A549 (cell line): ENCODE data around the gene CAPZA1. TPM values are rescaled to one million over a fixed set of nuclear protein-coding genes. Genes with fewer than 3 reads are reported as not detected.
A peak's percentile ranks its signal among the peaks of the same experiment; 100 is the strongest.

ENCODE experiments used
- ATAC-seq, 2 experiments: fragments of 200-7000 bp in 1 of 2; fragments of >200 bp in 1 of 2; cut with Nextera tagmentation in 1 of 2; cut with Tn5 transposase in 1 of 2; 3 replicates each; pipeline versions ENCODE4 v1.8.0 to v1.9.1; 2018 to 2020; ENCODE audit warnings: mild to moderate bottlenecking in 1 of 2, moderate library complexity in 1 of 2
- CTCF ChIA-PET: fragments of 300-600 bp; sonication (Branson Sonifier 250); formaldehyde crosslinking; extraction: SDS; loops from one replicate; lab custom pipeline; 2021; ENCODE audit warnings: antibody characterized with exemption, inconsistent platforms; lab: Yijun Ruan, JAX
- POLR2A ChIA-PET: fragments of 350-600 bp; formaldehyde crosslinking; extraction: SDS; loops from one replicate; lab custom pipeline; 2021; ENCODE audit warnings: antibody characterized with exemption, inconsistent platforms; lab: Yijun Ruan, JAX
- DNase-seq, 2 experiments: peaks; one replicate each; pipeline versions ENCODE4 v3.0.0 to v3.0.0-alpha.2; 2011 to 2016; ENCODE audit warnings: low read depth in 1 of 2, low spot score in 1 of 2
- FAIRE-seq: peaks from 2 replicates; lab custom pipeline; 2011; peaks lifted over from hg19 to GRCh38; lab: Jason Lieb, UNC
- H3K27ac ChIP-seq, 2 experiments: fragments of >200 bp; sonication (Bioruptor Twin); formaldehyde crosslinking; 3 replicates each; pipeline ENCODE4 v1.5.1; 2016 to 2017
- H3K4me1 ChIP-seq: fragments of >200 bp; sonication (Bioruptor Twin); formaldehyde crosslinking; 3 replicates; pipeline ENCODE4 v1.6.1; 2016
- H3K4me2 ChIP-seq: fragments of >200 bp; sonication (Bioruptor Twin); formaldehyde crosslinking; 3 replicates; pipeline ENCODE4 v1.6.1; 2016
- H3K4me3 ChIP-seq: fragments of >200 bp; sonication (Bioruptor Twin); formaldehyde crosslinking; 3 replicates; pipeline ENCODE4 v1.5.1; 2016
- H3K9me3 ChIP-seq: fragments of >200 bp; sonication (Bioruptor Twin); formaldehyde crosslinking; 3 replicates; pipeline ENCODE4 v1.6.1; 2016
- BHLHE40 ChIP-seq: IDR thresholded peaks from 2 replicates; pipeline ENCODE4 v1.6.1; 2012; ENCODE audit warnings: low read depth, low read length, inconsistent platforms
- CHD2 ChIP-seq: fragments of 150-350 bp; IDR thresholded peaks from 2 replicates; pipeline ENCODE4 v1.6.1; 2014; ENCODE audit warnings: low read length; ENCODE audit not compliant: partially characterized antibody
- CHD4 ChIP-seq: fragments of 200-600 bp; sonication (generic); IDR thresholded peaks from 2 replicates; pipeline ENCODE4 v1.6.1; 2016; ENCODE audit warnings: antibody characterized with exemption, mild to moderate bottlenecking, borderline replicate concordance
- CTCF ChIP-seq: fragments of >200 bp; sonication (Bioruptor Twin); formaldehyde crosslinking; IDR thresholded peaks from 3 replicates; pipeline ENCODE4 v1.5.1; 2016
- ELK1 ChIP-seq: fragments of 150-350 bp; IDR thresholded peaks from 2 replicates; pipeline ENCODE4 v1.6.1; 2014; ENCODE audit warnings: low read depth, mild to moderate bottlenecking, low read length
- FOSB ChIP-seq: fragments of 250-450 bp; sonication (Bioruptor Pico); IDR thresholded peaks from 2 replicates; pipeline ENCODE4 v1.5.0; 2020; ENCODE audit warnings: mild to moderate bottlenecking, moderate library complexity
- FOSL2 ChIP-seq, 2 experiments: fragments of 450-650 bp in 1 of 2; fragments of >200 bp in 1 of 2; sonication (Bioruptor Twin) in 1 of 2; formaldehyde crosslinking; IDR thresholded peaks; 2 replicates each; pipeline versions ENCODE4 v1.5.0 to v1.6.1; 2016 to 2020; ENCODE audit warnings: mild to moderate bottlenecking in 1 of 2, moderate library complexity in 1 of 2
- HDAC2 ChIP-seq: fragments of 200-600 bp; sonication (generic); IDR thresholded peaks from 2 replicates; pipeline ENCODE4 v1.6.1; 2016
- HES2 ChIP-seq: fragments of >200 bp; sonication (Bioruptor Twin); formaldehyde crosslinking; IDR thresholded peaks from 2 replicates; pipeline ENCODE4 v1.6.1; 2016
- HOXB13 ChIP-seq: fragments of 250-450 bp; sonication (Bioruptor Pico); IDR thresholded peaks from 2 replicates; pipeline ENCODE4 v1.5.0; 2020; ENCODE audit warnings: low read depth, mild to moderate bottlenecking, moderate library complexity
- HOXB5 ChIP-seq: fragments of 250-450 bp; sonication (Bioruptor Pico); IDR thresholded peaks from 2 replicates; pipeline ENCODE4 v1.5.0; 2020; ENCODE audit warnings: mild to moderate bottlenecking, moderate library complexity
- KDM1A ChIP-seq: fragments of 200-600 bp; sonication (generic); IDR thresholded peaks from 2 replicates; pipeline ENCODE4 v1.6.1; 2016; ENCODE audit warnings: low read depth, mild to moderate bottlenecking
- MAFK ChIP-seq: fragments of 450-650 bp; IDR thresholded peaks from 2 replicates; pipeline ENCODE4 v1.6.1; 2014; ENCODE audit not compliant: partially characterized antibody
- MAZ ChIP-seq: fragments of 150-350 bp; IDR thresholded peaks from 2 replicates; pipeline ENCODE4 v1.6.1; 2014; ENCODE audit warnings: antibody characterized with exemption, low read depth, low read length, borderline replicate concordance
- PBX3 ChIP-seq: IDR thresholded peaks from 2 replicates; pipeline ENCODE4 v1.6.1; 2012
- PHF8 ChIP-seq: fragments of 200-600 bp; sonication (generic); IDR thresholded peaks from 2 replicates; pipeline ENCODE4 v1.6.1; 2016; ENCODE audit warnings: low read depth, mild to moderate bottlenecking, antibody characterized with exemption, moderate library complexity, borderline replicate concordance
- POLR2A ChIP-seq: IDR thresholded peaks from 2 replicates; pipeline ENCODE4 v1.6.1; 2012; ENCODE audit warnings: mild to moderate bottlenecking, low read length
- RAD21 ChIP-seq, 2 experiments: fragments of >200 bp in 1 of 2; sonication (Bioruptor Twin) in 1 of 2; formaldehyde crosslinking in 1 of 2; IDR thresholded peaks in 1 of 2; conservative IDR thresholded peaks in 1 of 2; 2 replicates in 1 of 2; 3 replicates in 1 of 2; pipeline ENCODE4 v1.6.1; 2012 to 2018; ENCODE audit warnings: inconsistent platforms in 1 of 2
- RFX5 ChIP-seq: fragments of 450-650 bp; IDR thresholded peaks from 2 replicates; pipeline ENCODE4 v1.7.1; 2014; ENCODE audit warnings: antibody characterized with exemption, mild to moderate bottlenecking, moderate library complexity
- SMC3 ChIP-seq: fragments of >200 bp; sonication (Bioruptor Twin); formaldehyde crosslinking; IDR thresholded peaks from 3 replicates; pipeline ENCODE4 v1.6.1; 2018; ENCODE audit warnings: inconsistent platforms
- TFCP2L1 ChIP-seq: fragments of 250-450 bp; sonication (Bioruptor Pico); IDR thresholded peaks from 2 replicates; pipeline ENCODE4 v1.5.0; 2021; ENCODE audit warnings: mild to moderate bottlenecking
- ZNF302 ChIP-seq: fragments of 250-450 bp; sonication (Bioruptor Pico); IDR thresholded peaks from 2 replicates; pipeline ENCODE4 v1.9.0; 2021; ENCODE audit warnings: inconsistent platforms, mild to moderate bottlenecking, moderate library complexity
- WGBS: methylation state at CpG from one replicate; pipeline ENCODE4 v1.1.6; 2017; ENCODE audit errors: missing lambda C conversion rate; 5-methylcytosine and 5-hydroxymethylcytosine counted together
- polyA plus RNA-seq, 4 experiments: library from polyadenylated mRNA; depleted of rRNA in 3 of 4; stranded (reverse); fragments of >200 nt; fragmentation: RNase III in 1 of 4; extraction: RNeasy Plus Mini Kit Qiagen cat#74134 plus additional on column Dnase treatment in 1 of 4; gene quantifications; 2 replicates in 3 of 4; 3 replicates in 1 of 4; pipeline ENCODE4 v1.2.3, GENCODE V29; 2011 to 2017

CAPZA1 gene
- polyA plus RNA-seq, 2 of the 4 experiments (the other 2 are of a cell fraction) = 103 to 136 TPM

GRCh38 chr1:112715264-112716053, 95.8 kb downstream of the CAPZA1 start, which contains the start of gene PPM1J:
Gene PPM1J (minus strand): TSS chr1:112715332. CDS start chr1:112715301, 31 bp downstream.
- peak; percentile 79 to 85 for DNase-seq
- POLR2A ChIA-PET = interaction anchor here (0.7 to 1.9 kb wide), 5 partner anchors 9 to 358 kb away, joined by 3 to 12 read pairs (median 3); partner anchors contain the start of genes LRIG2, RHOC and SLC16A1

GRCh38 chr1:112716133-112716720, 96.6 kb downstream of the CAPZA1 start:
- no peaks in the 10 kb centered on the region for H3K9me3 ChIP-seq
- peak overlapping the region; percentile 96 for H3K4me2 ChIP-seq
- H3K27ac ChIP-seq = no peak overlapping the region
- DNase-seq = peak; percentile 78 to 87
- peak overlapping the region; percentile 72 for H3K4me3 ChIP-seq
- H3K4me1 ChIP-seq = peaks cover 4% of the 10 kb centered on the region; the same call in 2 of the 3 replicates
- ATAC-seq = peak; percentile 79 to 89
- ChIA-PET CTCF (interaction anchor here (0.6 to 18.0 kb wide), 54 partner anchors 8 to 1046 kb away, joined by 3 to 576 read pairs (median 4); partner anchors contain the start of genes LRIG2, MOV10 and SLC16A1), POLR2A (interaction anchor here (0.8 to 1.9 kb wide), 4 partner anchors 9 to 357 kb away, joined by 3 to 12 read pairs (median 4); partner anchors contain the start of genes LRIG2, RHOC and SLC16A1)
- no peak for FAIRE-seq
- TF ChIP-seq CHD2 (no peak), HOXB13 (CRISPR knock-in tag) (no peak), POLR2A (no peak), ZNF302 (CRISPR knock-in tag) (no peak), CTCF (peak; percentile 78), MAFK (no peak), SMC3 (peak; percentile 75), RAD21 (conservative IDR thresholded peaks at IDR 0.05 in 1 of 2, IDR thresholded peaks at IDR 0.05 in 1 of 2) (peak; percentile 89 to 96), FOSL2 (IDR thresholded peaks at IDR 0.05) (no peak), FOSL2 (CRISPR knock-in tag; IDR thresholded peaks at IDR 0.05) (no peak), PHF8 (no peak)
- WGBS = 16% methylated on average over 13 of the region's 13 CpGs

More at GRCh38 chr1:112715264-112716053, 95.8 kb downstream of the CAPZA1 start, which contains the start of gene PPM1J:
- Histone ChIP-seq H3K9me3 (no peaks in the 10 kb centered on the region), H3K27ac (peak within 1 kb of the TSS; percentile 55 to 84; a peak in 5 of 6 replicates), H3K4me2 (peak within 1 kb of the TSS; percentile 96)
- CTCF ChIA-PET = interaction anchor here (0.6 to 18.0 kb wide), 50 partner anchors 8 to 963 kb away, joined by 3 to 576 read pairs (median 4); partner anchors contain the start of genes LRIG2, MOV10 and SLC16A1
- FAIRE-seq = no peak
- TF ChIP-seq TFCP2L1 (CRISPR knock-in tag) = no peak
- TF ChIP-seq PHF8 = no peak
- no peak for TF ChIP-seq HOXB5
- TF ChIP-seq, all 56 proteins: peak for 0
- peak; percentile 68 to 84 for ATAC-seq
- Histone ChIP-seq H3K4me1 (peaks cover 4% of the 10 kb centered on the region; the same call in 2 of the 3 replicates), H3K4me3 (peak within 1 kb of the TSS; percentile 72)
- WGBS = 4% methylated on average over 5 of the region's 51 CpGs

GRCh38 chr1:112717263-112717873, 97.7 kb downstream of the CAPZA1 start:
- peaks cover 4% of the 10 kb centered on the region; the same call in 2 of the 3 replicates for H3K4me1 ChIP-seq
- no peak overlapping the region for H3K4me2 ChIP-seq
- FAIRE-seq (no peak), DNase-seq (no peak), ATAC-seq (no peak)
- H3K9me3 ChIP-seq = no peaks in the 10 kb centered on the region
- ChIA-PET CTCF (interaction anchor here (0.8 to 18.0 kb wide), 26 partner anchors 9 to 1045 kb away, joined by 3 to 576 read pairs (median 9); partner anchors contain the start of genes LRIG2 and SLC16A1), POLR2A (interaction anchor here (1.1 kb wide), 1 partner anchor 356 kb away, joined by 3 read pairs; the partner anchor contains the start of gene LRIG2)
- no peak overlapping the region for H3K27ac ChIP-seq
- no peak overlapping the region for H3K4me3 ChIP-seq
- WGBS = 88% methylated on average over 2 of the region's 2 CpGs
- TF ChIP-seq KDM1A (no peak), HES2 (no peak), ELK1 (no peak), MAZ (no peak), HDAC2 (no peak), PBX3 (no peak), RFX5 (no peak), RAD21 (conservative IDR thresholded peaks at IDR 0.05 in 1 of 2, IDR thresholded peaks at IDR 0.05 in 1 of 2) (no peak), PHF8 (no peak), SMC3 (no peak), BHLHE40 (no peak), CHD4 (no peak), FOSB (CRISPR knock-in tag) (no peak)
